T-helper 1 cell treated with Interleukin-12 subunit alpha and Interleukin-12 subunit beta and Interleukin-4 antibody, amounts not matched to agents 30 μg/mL and 1 μg/mL, for 36 hours (primary cell): ENCODE results near the gene DXO.

Experiments used
- H3K27ac Mint-ChIP-seq: one replicate; pipeline ENCODE4 v1.8.0; 2021; ENCODE audit warnings: mild to moderate bottlenecking, mixed read lengths
- H3K27me3 Mint-ChIP-seq: one replicate; pipeline ENCODE4 v1.8.0; 2021; ENCODE audit warnings: low read depth, mixed read lengths
- H3K36me3 Mint-ChIP-seq: one replicate; pipeline ENCODE4 v1.8.0; 2021; ENCODE audit warnings: low read depth, mixed read lengths
- H3K4me1 Mint-ChIP-seq: one replicate; pipeline ENCODE4 v1.8.0; 2021; ENCODE audit warnings: low read depth, mixed read lengths
- H3K4me3 Mint-ChIP-seq: one replicate; pipeline ENCODE4 v1.8.0; 2021; ENCODE audit warnings: mild to moderate bottlenecking, moderate library complexity, mixed read lengths
- H3K9me3 Mint-ChIP-seq: one replicate; pipeline ENCODE4 v1.8.0; 2021; ENCODE audit warnings: mixed read lengths

Gene DXO

DNA sequence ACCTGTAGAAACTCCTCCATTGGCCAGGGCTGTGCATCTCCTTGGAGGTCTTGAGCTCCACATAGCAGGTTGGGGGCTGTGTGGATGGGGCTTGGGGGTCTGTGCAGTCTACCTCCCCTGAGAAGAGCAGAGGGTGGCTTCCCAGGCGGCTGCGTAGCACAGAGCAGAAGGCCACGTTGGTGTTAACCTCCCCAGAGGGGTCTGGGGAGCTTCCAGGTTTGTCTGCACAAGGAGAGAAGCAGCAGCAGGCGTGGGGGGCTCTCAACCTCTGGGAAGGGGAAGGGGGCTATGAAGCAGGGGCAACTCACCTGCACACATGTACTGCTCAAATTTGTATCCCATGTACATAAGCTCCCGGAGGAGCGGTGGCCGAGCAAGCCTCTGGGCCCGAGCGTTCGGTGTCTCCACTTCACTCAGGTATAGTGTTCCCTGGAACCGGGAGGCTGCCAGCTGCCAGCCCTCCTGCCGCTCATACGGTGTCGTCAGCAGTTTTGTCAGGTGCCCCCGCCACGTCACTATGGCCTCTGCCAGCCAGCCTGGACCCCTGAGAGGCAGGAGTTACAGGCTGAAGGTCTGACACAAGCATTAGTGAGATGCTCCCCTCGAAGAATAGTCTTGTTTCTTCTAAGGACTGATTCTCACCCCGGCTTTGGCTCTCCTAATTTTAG, 1.2 kb downstream of the DXO start:
- H3K4me1 Mint-ChIP-seq = peaks cover 26% of the 10 kb centered on the region
- no peaks in the 10 kb centered on the region for H3K9me3 Mint-ChIP-seq
- H3K4me3 Mint-ChIP-seq = peak overlapping the region; percentile 95
- H3K27ac Mint-ChIP-seq = peak overlapping the region; percentile 100
- no peaks in the 10 kb centered on the region for H3K27me3 Mint-ChIP-seq
- peaks cover 26% of the 10 kb centered on the region for H3K36me3 Mint-ChIP-seq

DNA sequence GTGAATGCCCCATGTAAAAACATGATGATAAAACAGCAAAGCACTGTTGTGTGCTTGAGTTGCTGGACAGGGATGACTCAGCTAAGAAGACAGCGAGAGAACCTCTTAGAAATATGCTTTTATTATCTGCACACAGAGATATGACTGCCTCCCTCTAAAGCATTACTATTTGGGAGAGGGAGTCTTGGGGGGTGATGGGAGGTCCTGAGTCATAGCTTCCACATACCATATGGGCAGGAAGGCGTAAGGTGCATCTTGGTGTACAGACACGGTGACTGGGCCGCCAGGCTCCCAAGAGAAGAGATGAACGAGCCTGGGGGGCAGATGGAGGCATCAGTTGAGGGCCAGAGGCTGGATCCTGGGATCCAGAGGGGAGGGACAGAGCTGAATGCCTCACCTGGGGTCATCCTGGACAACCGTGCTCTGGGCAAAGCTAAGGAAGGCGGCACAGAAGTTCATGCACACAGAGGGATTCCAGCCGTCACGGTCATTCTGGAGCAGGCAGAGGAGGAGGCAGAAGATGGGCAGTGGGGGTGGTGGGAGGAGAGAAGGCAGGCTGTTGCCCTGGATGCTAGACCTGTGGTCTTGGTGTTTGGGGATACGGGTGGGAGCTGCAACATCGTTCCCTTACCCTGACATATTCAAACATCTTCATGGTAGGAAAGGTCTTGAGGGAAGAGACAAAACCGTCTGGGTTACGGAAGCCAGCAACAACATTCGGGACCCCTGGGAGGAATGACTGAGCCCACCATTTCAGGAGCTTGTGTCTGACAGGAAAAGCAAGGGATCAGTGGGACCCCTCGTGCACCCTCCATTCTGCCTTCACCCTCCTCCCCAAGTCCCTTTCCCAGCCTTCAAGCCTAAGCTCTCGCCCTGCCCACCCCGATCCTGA, 2.0 kb downstream of the DXO start:
- H3K36me3 Mint-ChIP-seq = peaks cover 28% of the 10 kb centered on the region
- H3K9me3 Mint-ChIP-seq = no peaks in the 10 kb centered on the region
- H3K27me3 Mint-ChIP-seq = no peaks in the 10 kb centered on the region
- peak overlapping the region; percentile 58 for H3K4me3 Mint-ChIP-seq
- peaks cover 26% of the 10 kb centered on the region for H3K4me1 Mint-ChIP-seq
- H3K27ac Mint-ChIP-seq = peak overlapping the region; percentile 73

DNA sequence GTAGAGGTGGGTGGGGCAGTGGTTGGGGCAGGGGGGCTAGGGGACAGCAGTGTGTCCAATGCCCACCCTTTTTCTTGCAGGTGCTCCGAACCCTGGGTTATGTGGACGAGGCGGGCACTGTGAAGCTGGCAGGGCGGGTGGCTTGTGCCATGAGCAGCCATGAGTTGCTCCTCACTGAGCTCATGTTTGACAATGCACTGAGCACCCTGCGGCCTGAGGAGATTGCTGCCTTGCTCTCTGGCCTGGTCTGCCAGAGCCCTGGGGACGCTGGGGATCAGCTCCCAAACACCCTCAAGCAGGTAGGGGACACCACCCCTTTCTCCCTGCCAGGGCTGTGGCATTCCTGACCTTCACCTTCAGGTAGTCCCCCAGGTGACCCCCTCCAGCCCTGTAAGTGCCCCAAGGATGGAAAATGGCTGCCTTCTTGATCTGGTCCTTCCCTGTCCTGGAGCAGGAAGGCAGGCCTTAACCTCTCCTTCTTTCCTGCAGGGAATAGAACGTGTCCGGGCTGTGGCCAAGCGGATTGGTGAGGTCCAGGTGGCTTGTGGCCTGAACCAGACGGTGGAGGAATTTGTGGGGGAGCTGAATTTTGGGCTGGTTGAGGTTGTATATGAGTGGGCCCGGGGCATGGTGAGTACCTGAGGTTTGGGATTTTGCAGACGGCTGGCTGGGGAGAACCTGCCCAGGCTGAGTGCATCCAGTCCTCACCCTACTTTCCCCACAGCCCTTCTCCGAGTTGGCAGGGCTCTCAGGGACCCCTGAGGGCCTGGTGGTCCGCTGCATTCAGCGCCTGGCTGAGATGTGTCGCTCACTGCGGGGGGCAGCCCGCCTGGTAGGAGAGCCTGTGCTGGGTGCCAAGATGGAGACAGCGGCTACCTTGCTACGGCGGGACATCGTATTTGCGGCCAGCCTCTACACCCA, 2.9 kb downstream of the DXO start:
- peak overlapping the region; percentile 58 for H3K4me3 Mint-ChIP-seq
- peaks cover 34% of the 10 kb centered on the region for H3K36me3 Mint-ChIP-seq
- H3K4me1 Mint-ChIP-seq = peaks cover 26% of the 10 kb centered on the region
- H3K9me3 Mint-ChIP-seq = no peaks in the 10 kb centered on the region
- no peak overlapping the region for H3K27ac Mint-ChIP-seq
- H3K27me3 Mint-ChIP-seq = no peaks in the 10 kb centered on the region

DNA sequence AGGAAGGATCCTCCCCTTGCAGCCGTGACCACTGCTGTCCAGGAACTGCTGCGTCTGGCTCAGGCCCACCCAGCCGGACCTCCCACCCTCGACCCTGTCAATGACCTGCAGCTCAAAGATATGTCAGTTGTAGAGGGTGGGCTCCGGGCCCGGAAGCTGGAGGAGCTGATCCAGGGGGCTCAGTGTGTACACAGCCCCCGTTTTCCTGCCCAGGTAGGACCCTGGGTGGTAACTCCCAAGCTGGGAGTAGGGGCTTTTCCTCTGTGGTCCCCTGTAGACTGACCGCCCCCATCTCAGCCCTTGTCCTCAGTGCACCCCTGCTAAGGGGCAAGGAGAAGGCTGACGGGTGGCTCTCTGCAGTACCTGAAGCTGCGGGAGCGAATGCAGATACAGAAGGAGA, 3.6 kb downstream of the DXO start:
- Mint-ChIP-seq H3K4me1 (peaks cover 23% of the 10 kb centered on the region), H3K9me3 (no peaks in the 10 kb centered on the region), H3K27ac (no peak overlapping the region), H3K27me3 (no peaks in the 10 kb centered on the region), H3K36me3 (peaks cover 37% of the 10 kb centered on the region), H3K4me3 (no peak overlapping the region)

DNA sequence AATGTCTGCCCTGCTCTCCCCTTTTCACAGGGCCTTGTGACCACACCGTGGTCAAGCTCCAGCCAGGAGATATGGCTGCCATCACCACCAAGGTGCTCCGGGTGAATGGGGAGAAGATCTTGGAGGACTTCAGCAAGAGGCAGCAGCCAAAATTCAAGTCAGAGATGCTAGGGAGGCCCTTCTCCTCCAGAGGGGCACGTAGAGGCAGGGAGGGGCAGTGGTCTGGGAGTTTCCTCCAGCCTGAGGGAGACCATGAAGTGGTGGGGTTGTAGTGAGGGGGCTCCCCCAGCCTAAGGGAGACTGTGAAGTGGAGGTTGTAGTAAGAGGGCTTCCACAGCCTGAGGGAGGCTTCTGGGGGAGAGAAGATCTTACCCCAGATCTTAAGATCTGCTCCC, 4.0 kb downstream of the DXO start:
- Mint-ChIP-seq H3K4me3 (no peak overlapping the region), H3K9me3 (no peaks in the 10 kb centered on the region), H3K4me1 (peaks cover 19% of the 10 kb centered on the region), H3K27me3 (no peaks in the 10 kb centered on the region), H3K36me3 (peaks cover 38% of the 10 kb centered on the region), H3K27ac (no peak overlapping the region)

DNA sequence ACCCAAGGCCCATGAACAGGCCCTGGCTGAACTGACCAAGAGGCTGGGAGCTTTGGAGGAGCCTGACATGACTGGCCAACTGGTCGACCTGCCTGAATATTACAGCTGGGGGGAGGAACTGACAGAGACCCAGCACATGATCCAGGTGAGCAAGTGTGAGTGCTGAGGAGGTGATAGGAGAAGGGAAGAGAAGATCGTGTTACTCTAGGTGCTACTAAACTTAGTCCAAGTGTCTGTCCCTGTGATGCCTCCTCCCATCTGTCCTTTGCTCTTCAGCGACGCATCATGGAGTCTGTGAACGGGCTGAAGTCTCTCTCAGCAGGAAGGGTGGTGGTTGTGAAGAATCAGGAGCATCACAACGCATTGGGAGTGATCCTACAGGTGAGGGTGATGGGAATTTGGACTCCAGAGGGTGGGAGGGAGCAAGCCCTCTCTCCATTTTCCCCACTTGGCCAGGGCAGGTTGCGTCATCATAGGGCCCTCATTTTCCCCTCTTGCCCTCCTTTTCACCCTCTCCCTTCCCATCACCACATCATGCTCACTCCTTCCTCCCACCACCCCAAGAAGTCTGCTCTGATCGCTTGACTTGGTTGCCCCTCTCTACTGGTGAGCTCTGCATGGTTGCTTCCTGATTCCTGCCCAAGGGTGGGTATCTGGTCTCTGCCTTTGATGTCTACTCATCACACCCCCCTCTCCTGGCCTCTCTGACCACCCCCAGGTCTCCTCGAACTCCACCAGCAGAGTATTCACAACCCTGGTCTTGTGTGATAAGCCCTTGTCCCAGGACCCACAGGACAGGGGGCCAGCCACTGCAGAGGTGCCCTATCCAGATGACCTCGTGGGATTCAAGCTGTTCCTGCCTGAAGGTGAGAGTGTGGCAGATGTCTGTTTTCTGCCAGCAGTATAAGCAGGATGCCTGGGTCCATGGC, 4.7 kb downstream of the DXO start:
- no peaks in the 10 kb centered on the region for H3K9me3 Mint-ChIP-seq
- H3K4me1 Mint-ChIP-seq = peaks cover 16% of the 10 kb centered on the region
- no peak overlapping the region for H3K4me3 Mint-ChIP-seq
- H3K27ac Mint-ChIP-seq = peak overlapping the region; percentile 32
- H3K27me3 Mint-ChIP-seq = no peaks in the 10 kb centered on the region
- peaks cover 40% of the 10 kb centered on the region for H3K36me3 Mint-ChIP-seq

DNA sequence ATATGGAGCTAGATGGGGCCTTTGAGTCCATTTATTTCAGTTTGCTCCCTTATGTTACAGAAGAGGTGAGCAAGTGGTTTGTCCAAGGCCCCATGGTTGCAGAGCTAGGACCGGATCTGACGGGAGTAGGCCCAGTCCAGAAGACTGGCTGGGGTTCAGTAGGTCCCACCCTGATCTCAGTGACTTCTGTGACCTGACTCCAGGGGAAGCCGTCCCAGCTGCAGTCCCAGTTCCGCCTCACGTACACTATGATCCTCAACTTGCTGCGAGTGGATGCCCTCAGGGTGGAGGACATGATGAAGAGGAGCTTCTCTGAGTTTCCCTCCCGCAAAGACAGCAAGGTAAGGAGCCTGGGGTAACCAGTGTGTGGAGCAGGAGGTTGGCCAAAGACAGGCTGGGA, 5.4 kb downstream of the DXO start:
- Mint-ChIP-seq H3K27ac (no peak overlapping the region), H3K4me3 (no peak overlapping the region), H3K27me3 (no peaks in the 10 kb centered on the region), H3K9me3 (no peaks in the 10 kb centered on the region), H3K4me1 (peaks cover 18% of the 10 kb centered on the region), H3K36me3 (peaks cover 45% of the 10 kb centered on the region)

DNA sequence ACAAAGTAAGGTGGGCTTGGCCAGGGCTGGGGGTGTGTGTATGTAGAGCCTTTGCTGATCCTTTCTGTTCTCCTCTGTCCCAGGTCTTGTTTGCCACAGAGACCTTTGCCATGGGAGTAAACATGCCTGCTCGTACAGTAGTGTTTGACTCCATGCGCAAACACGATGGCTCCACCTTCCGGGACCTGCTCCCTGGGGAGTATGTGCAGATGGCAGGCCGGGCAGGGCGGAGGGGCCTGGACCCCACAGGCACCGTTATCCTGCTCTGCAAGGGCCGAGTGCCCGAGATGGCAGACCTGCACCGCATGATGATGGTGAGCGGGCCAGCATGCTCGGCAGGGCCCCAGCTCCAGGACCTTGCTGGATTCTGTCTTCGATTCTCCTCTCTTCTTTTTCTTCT, 6.2 kb downstream of the DXO start:
- Mint-ChIP-seq H3K27me3 (no peaks in the 10 kb centered on the region), H3K4me3 (no peak overlapping the region), H3K4me1 (peaks cover 12% of the 10 kb centered on the region), H3K36me3 (peaks cover 51% of the 10 kb centered on the region), H3K27ac (no peak overlapping the region), H3K9me3 (no peaks in the 10 kb centered on the region)

DNA sequence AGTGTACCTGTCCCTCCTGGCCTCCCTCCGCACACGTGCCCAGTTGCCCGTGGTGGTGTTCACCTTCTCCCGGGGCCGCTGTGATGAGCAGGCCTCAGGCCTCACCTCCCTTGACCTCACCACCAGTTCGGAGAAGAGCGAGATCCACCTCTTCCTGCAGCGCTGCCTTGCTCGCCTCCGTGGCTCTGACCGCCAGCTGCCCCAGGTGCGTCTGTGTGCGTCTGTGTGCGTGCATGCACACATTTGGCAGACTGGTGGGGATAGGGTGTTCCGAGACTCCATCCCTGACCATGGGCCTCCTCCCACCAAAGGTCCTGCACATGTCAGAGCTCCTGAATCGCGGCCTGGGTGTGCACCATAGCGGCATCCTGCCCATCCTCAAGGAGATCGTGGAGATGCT, 8.0 kb downstream of the DXO start:
- H3K27me3 Mint-ChIP-seq = no peaks in the 10 kb centered on the region
- H3K4me1 Mint-ChIP-seq = peaks cover 18% of the 10 kb centered on the region
- no peaks in the 10 kb centered on the region for H3K9me3 Mint-ChIP-seq
- peaks cover 53% of the 10 kb centered on the region for H3K36me3 Mint-ChIP-seq
- H3K27ac Mint-ChIP-seq = no peak overlapping the region
- H3K4me3 Mint-ChIP-seq = no peak overlapping the region

DNA sequence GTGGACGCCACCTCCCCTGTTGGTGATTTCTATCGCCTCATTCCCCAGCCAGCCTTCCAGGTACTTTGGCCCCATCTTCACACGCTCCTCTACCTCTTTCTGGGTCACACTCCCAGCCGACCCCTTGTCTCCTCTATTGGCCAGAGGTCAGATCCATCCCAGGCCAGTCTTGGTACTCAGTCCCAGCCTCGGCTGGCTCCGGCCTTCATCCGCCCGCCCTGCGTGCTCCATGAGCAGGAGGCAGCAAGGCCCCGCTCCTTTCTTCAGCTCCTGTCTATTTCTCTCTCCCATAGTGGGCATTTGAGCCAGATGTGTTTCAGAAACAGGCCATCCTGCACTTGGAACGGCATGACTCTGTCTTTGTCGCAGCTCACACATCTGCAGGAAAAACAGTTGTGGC, 10.3 kb downstream of the DXO start:
- Mint-ChIP-seq H3K9me3 (no peaks in the 10 kb centered on the region), H3K36me3 (peaks cover 54% of the 10 kb centered on the region), H3K27me3 (no peaks in the 10 kb centered on the region), H3K27ac (no peak overlapping the region), H3K4me1 (peaks cover 29% of the 10 kb centered on the region), H3K4me3 (no peak overlapping the region)

DNA sequence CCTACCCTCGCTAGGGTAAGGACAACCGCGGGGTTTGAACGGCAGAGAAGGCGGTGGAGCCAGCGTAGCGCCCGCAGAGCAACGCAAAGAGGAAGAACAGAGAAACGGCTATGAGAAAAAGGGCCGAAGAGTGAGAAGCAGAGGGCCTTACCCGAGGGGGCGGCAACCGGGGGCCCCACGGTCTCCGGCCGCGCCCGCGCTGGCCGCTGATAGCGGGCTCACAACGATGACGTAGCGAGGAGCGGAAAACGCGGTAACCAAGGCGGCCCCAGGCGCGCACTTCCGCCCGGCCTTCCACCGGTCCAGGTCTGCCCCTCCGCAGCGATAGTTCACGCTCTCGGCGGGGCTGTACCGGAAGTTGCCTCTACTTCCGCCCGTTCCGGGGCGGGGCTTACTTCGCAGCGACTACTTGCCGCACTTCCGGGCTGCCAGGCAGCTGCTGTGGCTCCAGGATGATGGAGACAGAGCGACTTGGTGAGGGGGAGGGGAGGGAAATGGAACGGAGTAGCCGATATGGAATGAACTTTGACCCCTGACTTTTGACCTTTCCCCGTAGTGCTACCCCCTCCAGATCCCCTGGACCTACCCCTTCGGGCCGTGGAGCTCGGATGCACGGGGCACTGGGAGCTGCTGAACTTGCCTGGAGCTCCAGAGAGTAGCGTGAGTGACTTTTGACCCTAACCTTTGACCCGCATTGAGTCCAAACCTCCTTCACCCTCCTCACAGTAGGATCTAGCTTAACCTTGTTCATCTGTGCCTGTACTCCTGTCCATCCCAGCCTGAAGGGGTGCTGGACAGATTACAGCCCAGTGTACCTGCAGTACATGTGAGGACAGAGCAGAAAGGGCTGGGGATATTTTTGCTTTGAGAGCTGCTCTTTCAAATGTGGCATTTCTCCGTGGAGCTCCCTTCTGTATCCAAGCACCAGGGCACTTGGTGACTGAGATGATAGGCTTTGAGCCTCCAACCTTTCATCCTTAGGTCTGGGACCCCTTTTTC, 12.9 kb downstream of the DXO start, which contains the start of the genes NELFE and SKIC2:
NELFE (minus strand) TSS at position 231 of the 999 bp plus-strand sequence. CDS start 525 bp downstream, outside the sequence.
SKIC2 (plus strand) TSS at position 435 of the 999 bp plus-strand sequence; CDS start at position 453, 18 bp downstream.
- H3K4me3 Mint-ChIP-seq = peak within 1 kb of the TSS; percentile 90
- peak within 1 kb of the TSS; percentile 98 for H3K27ac Mint-ChIP-seq
- no peaks in the 10 kb centered on the region for H3K9me3 Mint-ChIP-seq
- H3K4me1 Mint-ChIP-seq = peaks cover 29% of the 10 kb centered on the region
- peaks cover 55% of the 10 kb centered on the region for H3K36me3 Mint-ChIP-seq
- no peaks in the 10 kb centered on the region for H3K27me3 Mint-ChIP-seq

DNA sequence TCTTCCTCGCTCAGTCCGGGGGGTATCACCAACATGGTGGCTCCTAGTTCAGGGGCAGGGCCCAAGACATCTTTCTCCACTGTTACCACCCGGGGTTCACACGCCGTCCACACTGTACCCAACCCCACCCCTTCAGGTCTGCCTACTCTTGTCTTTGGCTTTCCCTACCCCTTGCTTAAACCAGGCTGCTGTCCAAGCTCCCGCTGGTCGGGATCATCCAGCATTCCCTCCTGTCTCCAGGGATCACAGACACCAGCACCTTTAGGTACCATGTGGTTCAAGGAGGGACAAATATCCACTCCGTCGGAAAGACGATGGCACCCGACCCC, 13.6 kb downstream of the DXO start:
- Mint-ChIP-seq H3K4me1 (peaks cover 29% of the 10 kb centered on the region), H3K9me3 (no peaks in the 10 kb centered on the region), H3K27me3 (no peaks in the 10 kb centered on the region), H3K4me3 (peak overlapping the region; percentile 90), H3K36me3 (peaks cover 57% of the 10 kb centered on the region), H3K27ac (peak overlapping the region; percentile 98)

DNA sequence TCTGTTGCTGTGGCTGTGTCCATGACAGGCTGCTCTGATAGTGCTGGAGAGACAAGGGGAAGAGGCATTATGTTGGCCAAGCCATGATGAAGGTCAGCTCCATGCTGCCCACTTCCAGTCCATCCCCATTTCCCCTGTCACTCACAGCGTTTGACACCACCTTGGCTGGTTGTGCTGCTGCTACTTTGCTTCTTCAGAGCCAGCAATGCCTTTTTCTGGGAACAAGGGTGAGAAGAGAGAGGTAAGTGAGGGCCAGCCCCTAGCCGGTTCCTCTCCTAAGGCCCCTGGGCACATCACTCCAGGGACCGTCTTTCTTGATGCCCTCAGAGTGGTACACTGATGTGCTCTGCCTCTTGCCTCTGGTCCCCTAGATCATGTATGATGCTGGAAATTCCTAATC, 15.1 kb downstream of the DXO start:
- Mint-ChIP-seq H3K4me3 (no peak overlapping the region), H3K27me3 (no peaks in the 10 kb centered on the region), H3K27ac (no peak overlapping the region), H3K9me3 (no peaks in the 10 kb centered on the region), H3K4me1 (peaks cover 26% of the 10 kb centered on the region), H3K36me3 (peaks cover 56% of the 10 kb centered on the region)
